ENCODE results near the gene ENG.
A peak's percentile ranks its signal among the peaks of the same experiment; 100 is the strongest.
"Not testable (repeated sequence)": the region's sequence is repeated elsewhere in the genome, so short reads cannot be mapped to it uniquely, and the experiment has no call there.

ENG gene

DNA sequence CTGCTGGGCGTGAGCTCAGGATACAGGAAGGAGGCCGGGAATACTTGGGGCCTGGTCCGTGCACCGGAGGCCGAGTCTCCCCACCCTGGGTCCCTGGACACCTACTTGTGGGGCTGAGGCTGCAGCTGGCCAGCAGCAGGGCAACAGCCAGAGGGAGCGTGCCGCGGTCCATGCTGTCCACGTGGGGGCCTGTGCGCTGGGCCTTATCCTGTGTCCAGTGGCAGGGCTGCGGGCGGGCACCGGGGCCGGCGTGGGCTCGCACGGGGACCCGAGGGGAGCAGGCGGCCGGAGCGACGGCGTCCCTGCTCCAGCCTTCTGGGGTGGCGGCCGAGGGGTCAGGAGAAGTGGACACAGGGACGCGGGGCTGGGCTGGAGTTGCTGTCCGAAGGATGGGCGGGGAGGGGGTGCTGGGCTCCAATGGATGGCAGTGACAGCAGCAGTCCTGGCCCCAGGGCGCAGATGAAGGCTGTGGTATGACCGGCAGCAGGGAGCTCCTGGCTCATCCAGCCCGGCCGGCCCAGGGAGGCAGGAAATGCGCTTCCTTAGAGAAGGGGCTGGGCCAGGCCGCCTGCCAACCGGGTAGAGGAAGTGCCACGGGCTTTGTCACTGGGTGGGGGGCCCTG lies at the start of gene ENG:
Gene ENG, minus strand, starts transcription at position 475 of the 623 bp plus-strand sequence. Its CDS starts 303 bp downstream, at position 172.
- DNase-seq: peak; percentile 28

- peak; percentile 93 for DNase-seq
Measured at GRCh38 chr9:127903557-127904475, 49.4 kb upstream of the ENG start.

- DNase-seq: peak; percentile 84
Measured at GRCh38 chr9:127899128-127899943, 44.9 kb upstream of the ENG start, which contains the start of gene ST6GALNAC6. Gene ST6GALNAC6, minus strand, starts transcription at chr9:127899603. Its CDS starts 1,622 bp downstream, at chr9:127897981.

GRCh38 chr9:127898433-127899127 lies 44.1 kb upstream of the ENG start:
- no peak for DNase-seq

DNA sequence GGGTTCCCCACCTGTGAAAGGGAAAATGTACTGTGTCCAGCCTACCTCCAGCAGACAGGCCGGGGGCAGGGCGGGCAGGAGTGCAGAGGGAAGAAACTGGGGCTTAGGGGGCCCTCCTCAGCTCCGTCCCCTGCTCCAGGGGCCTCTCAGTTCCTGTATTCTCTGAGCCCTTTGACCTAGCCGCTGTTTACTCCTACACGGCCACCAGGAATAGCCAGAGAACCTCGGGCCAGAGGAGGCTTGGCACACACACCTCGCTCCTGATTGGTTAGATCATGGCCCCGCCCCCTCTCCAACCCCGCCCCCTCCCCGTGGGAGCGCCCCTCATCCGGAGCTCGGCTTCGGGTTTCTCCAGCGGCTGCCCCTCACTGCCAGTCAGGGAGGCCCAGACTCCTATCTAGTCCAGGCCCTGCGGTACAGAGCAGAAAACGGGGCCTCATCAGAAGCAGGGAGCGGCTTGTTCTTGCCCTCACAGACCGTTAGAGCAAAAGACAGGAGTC lies 42.8 kb upstream of the ENG start:
- peak; percentile 31 for DNase-seq

- DNase-seq: no peak
Measured at GRCh38 chr9:127896395-127897192, 42.1 kb upstream of the ENG start.

- DNase-seq: no peak
Measured at GRCh38 chr9:127895811-127896210, 41.4 kb upstream of the ENG start.

GRCh38 chr9:127893392-127893791 lies 38.9 kb upstream of the ENG start:
- DNase-seq: no peak

GRCh38 chr9:127892831-127893230 lies 38.4 kb upstream of the ENG start:
- DNase-seq: no peak

DNA sequence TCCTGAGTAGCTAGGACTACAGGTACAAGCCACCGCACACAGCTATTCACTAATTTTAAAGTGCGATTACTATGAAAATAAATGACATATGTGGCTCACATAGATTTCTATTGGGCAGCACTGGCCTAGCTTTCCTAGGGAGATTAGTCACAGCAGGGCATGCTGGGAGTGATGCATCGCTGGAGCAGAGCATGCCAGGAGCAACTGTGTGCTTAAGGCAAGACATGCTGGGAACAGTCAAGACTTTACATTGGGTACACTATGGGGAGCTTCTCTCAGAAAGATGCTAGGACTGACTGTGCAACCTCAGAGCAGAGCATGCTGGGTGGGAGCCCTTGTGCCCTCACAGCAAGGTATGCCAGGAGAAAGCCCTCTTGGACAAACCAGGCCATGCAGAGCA lies 35.6 kb upstream of the ENG start:
- no peak for DNase-seq

DNA sequence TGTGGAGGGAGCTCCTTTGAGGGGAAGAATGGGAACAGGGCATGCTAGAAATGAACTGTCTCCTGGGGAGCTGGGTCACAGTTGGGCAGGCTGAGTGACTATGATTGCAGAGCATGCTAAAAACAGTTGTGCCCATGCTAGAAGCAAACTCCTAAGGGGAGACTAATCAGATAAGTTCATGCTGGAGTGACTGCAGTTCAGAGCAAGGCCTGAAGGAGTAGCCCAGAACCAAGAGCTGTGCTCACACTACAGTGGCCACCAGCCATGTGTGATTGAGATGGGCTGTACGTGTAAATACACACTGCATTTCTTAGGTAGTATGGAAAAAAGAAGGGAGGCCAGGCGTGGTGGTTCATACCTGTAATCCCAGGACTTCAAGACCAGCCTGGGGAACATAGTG lies 33.3 kb upstream of the ENG start:
- no peak for DNase-seq

GRCh38 chr9:127886401-127886972 lies 32.0 kb upstream of the ENG start:
- DNase-seq: no peak

DNA sequence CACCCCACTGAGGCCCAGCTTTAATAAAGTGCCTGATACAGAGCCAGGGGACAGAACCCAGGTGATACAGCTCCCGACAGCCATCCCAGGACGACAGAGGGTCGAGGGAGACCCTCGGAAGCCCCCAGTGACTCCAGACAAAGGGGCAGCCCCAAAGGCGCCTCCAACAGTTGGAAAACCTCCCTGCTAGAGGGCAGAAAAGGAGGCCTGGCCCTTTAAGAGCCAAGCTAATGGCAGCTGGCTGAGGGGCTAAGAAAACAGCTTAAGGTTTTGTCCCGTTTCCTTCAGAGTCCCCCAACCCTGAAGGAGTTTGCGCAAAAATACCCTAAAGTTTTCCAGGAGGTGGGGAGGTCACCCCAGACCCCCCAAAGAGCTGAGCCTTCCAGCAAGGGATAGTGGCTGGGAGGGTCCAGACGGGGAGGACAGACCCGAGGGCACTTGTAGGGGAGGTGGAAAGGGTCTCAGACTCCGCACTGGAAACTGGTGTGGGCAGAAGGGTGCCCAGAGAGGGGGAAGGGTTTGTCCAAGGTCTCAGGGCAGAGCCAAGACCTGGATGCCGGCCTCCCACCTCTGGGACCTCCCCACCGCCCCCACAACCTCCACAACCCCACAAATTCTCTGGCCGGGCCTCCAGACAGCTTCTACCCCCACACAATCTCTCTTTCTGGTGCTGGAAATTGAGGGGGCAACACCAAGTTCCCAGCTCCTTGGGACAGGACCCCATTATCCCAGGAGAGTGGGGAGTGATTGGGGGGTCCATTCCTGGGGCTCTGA lies 31.2 kb upstream of the ENG start:
- DNase-seq: no peak

GRCh38 chr9:127884976-127885490 lies 30.6 kb upstream of the ENG start:
- DNase-seq: no peak

DNA sequence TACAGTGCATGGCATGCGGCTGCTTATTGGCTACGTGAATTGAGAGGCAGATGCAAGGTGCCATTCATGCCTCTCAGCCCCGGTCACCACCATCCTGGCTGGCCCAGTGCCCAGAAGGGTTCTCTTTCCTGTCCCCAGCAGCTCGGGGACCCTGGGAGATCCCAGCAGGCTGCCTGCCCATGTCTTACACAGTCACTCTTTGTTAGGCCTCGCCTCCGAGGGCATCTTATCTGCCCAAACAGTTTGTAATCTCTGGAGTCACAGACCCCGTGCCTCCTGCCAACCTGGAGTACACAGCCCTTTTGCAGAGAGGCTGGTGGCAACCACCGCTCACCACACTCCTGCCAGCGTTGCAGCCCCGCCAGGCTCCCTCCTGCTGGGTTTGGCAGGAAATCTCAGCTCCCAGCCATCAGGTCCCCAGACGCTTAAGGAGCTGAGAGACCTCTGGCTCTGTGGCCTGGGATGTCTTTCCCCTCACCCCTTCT lies 30.0 kb upstream of the ENG start:
- DNase-seq: no peak

DNA sequence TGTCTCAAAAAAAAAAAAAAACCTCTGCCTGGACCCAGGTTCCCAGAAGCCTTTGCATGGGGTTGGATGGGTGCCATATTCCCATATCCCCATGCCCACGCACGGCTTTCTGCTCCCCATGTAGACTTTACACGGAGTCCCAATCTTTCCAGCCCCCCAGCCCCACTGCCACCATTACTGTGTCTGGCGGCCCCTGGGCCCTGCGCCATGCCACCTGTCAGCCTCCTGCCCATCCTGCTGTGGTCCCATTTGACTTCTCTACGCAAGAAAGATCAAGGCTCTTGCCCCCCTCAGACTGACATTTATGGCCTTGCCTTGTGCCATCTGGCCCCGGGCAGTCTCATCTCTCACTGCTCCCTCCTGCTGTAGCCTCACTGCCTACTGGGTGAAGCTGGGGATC lies 29.5 kb upstream of the ENG start:
- no peak for DNase-seq

DNA sequence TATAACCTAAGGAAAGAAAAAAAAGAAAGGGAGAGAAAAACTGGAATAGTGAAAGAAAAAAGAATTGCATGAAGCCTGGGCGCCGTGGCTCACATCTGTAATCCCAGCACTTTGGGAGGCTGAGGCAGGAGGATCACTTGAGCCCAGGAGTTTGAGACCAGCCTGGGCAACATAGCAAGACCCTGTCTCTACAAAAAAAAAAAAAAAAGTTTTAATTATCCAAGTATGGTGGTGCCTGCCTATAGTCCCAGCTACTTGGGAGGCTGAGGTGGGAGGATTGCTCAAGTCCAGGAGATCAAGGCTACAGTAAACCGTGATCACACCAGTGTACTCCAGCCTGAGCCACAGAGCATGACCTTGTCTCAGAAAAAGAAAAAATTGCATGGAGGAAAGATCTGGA lies 27.3 kb upstream of the ENG start:
- not testable (repeated sequence) for DNase-seq

GRCh38 chr9:127880143-127880542 lies 25.7 kb upstream of the ENG start:
- DNase-seq: no peak

DNA sequence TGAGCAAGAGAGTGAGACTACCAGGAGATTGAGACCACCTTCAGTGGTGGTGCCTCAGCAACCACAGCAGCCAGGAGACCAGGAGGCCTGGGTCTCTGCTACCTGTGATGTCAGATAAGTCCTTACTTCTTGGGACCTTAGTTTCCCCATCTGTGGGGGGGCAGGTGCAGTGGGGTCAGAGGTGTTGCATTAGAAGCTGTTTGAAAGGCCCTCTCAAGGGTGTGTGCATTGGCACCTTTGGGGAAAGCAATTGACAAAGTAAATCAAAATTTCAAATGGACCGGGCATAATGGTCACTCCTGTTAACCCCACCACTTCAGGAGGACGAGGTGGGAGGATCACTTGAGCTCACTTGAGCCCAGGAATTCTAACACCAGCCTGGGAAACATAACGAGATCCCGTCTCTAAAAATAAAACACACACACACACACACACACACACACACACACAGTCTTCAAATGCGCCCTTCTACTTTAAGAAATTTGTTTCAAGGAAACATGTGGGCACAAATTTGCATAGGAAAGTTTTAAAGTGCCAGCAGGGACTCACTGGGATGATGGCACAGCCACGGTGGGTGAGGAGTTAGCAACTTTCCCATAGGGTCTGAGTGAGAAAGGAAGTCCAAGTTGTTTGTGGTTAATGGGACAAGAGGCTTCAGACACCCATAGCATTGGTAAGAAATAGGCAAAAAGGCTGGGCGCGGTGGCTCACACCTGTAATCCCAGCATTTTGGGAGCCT lies 24.4 kb upstream of the ENG start:
- no peak for DNase-seq
